PFSK-1 (cell line): Measurements from ENCODE around the gene ERBB4.

Experiments
- FOXP2 ChIP-seq: optimal IDR thresholded peaks from 2 replicates; pipeline ENCODE3; 2011; ENCODE audit warnings: borderline replicate concordance, control low read depth, inconsistent platforms; ENCODE audit not compliant: insufficient read depth; ENCODE audit errors: extremely low read length, extremely low read depth
- POLR2AphosphoS5 ChIP-seq: IDR thresholded peaks from 2 replicates; pipeline ENCODE4 v1.6.1; 2012; ENCODE audit warnings: low read depth, mild to moderate bottlenecking, control low read depth, low read length, moderate library complexity
- REST ChIP-seq, 2 experiments: IDR thresholded peaks; 2 replicates each; pipeline versions ENCODE4 v1.6.1 to v1.8.0; 2011 to 2012; ENCODE audit warnings: low read depth in 2 of 2, low read length in 2 of 2, control low read depth in 1 of 2, inconsistent platforms in 1 of 2, mild to moderate bottlenecking in 1 of 2, moderate library complexity in 1 of 2; ENCODE audit not compliant: insufficient read depth in 1 of 2
- SIN3A ChIP-seq: IDR thresholded peaks from 2 replicates; pipeline ENCODE4 v1.6.1; 2012; ENCODE audit warnings: mild to moderate bottlenecking, low read length, moderate library complexity, borderline replicate concordance; ENCODE audit not compliant: insufficient read depth
- TAF1 ChIP-seq: IDR thresholded peaks from 2 replicates; pipeline ENCODE4 v1.6.1; 2012; ENCODE audit warnings: low read length, control low read depth, borderline replicate concordance; ENCODE audit not compliant: insufficient read depth

ERBB4 gene

GRCh38 chr2:211760103-211760502 is 778.5 kb downstream of the ERBB4 start:
- no peak for TF ChIP-seq REST (IDR thresholded peaks at IDR 0.05; ENCODE audit: insufficient read depth in 1 of 2, low read depth in 2 of 2, low read length in 2 of 2)
- no peak for TF ChIP-seq TAF1
- TF ChIP-seq SIN3A = no peak
- TF ChIP-seq FOXP2 = no peak
- no peak for TF ChIP-seq POLR2AphosphoS5

GRCh38 chr2:211756266-211756665 is 782.3 kb downstream of the ERBB4 start:
- TF ChIP-seq SIN3A = no peak
- TF ChIP-seq POLR2AphosphoS5 = no peak

- TF ChIP-seq REST (IDR thresholded peaks at IDR 0.05; ENCODE audit: insufficient read depth in 1 of 2, low read depth in 2 of 2, low read length in 2 of 2) (no peak), SIN3A (no peak), TAF1 (no peak), POLR2AphosphoS5 (no peak), FOXP2 (no peak)
Measured at GRCh38 chr2:211755187-211755586, 783.4 kb downstream of the ERBB4 start.

- TF ChIP-seq TAF1 (no peak), POLR2AphosphoS5 (no peak)
Measured at GRCh38 chr2:211751848-211752247, 786.8 kb downstream of the ERBB4 start.

- no peak for TF ChIP-seq SIN3A
Measured at GRCh38 chr2:211748339-211748738, 790.3 kb downstream of the ERBB4 start.

GRCh38 chr2:211745295-211746097 is 793.1 kb downstream of the ERBB4 start:
- TF ChIP-seq REST (IDR thresholded peaks at IDR 0.05; ENCODE audit: insufficient read depth in 1 of 2, low read depth in 2 of 2, low read length in 2 of 2) (no peak), SIN3A (no peak), TAF1 (no peak), FOXP2 (no peak), POLR2AphosphoS5 (no peak)

GRCh38 chr2:211744379-211744778 is 794.2 kb downstream of the ERBB4 start:
- TF ChIP-seq REST (IDR thresholded peaks at IDR 0.05; ENCODE audit: insufficient read depth in 1 of 2, low read depth in 2 of 2, low read length in 2 of 2) (no peak), TAF1 (no peak), SIN3A (no peak), FOXP2 (no peak), POLR2AphosphoS5 (no peak)
